Small intestine (tissue), 7 donors: Measurements from ENCODE around the gene POLR3C. TPM values are rescaled to one million over a fixed set of nuclear protein-coding genes. Genes with fewer than 3 reads are reported as not detected.

Experiments
- DNase-seq, 2 donors: peaks; one replicate each; pipeline versions ENCODE4 v3.0.0 to v3.0.0-alpha.2; 2013
- FAIRE-seq: peaks from 2 replicates; lab custom pipeline; 2012; peaks lifted over from hg19 to GRCh38; lab: Jason Lieb, UNC
- H3K27ac ChIP-seq, 3 donors: one replicate each; pipeline ENCODE4 v1.5.1; 2013; ENCODE audit warnings: low read length in 2 of 3, mild to moderate bottlenecking in 2 of 3, control low read depth in 1 of 3, inconsistent platforms in 1 of 3, low read depth in 1 of 3, moderate library complexity in 1 of 3
- H3K27me3 ChIP-seq, 3 donors: one replicate each; pipeline ENCODE4 v1.6.1; 2013; ENCODE audit warnings: low read length in 3 of 3, inconsistent platforms in 1 of 3; ENCODE audit not compliant: control insufficient read depth in 3 of 3, insufficient read depth in 3 of 3
- H3K36me3 ChIP-seq, 3 donors: one replicate each; pipeline ENCODE4 v1.6.1; 2013; ENCODE audit warnings: low read length in 3 of 3, inconsistent platforms in 1 of 3, low read depth in 1 of 3, mild to moderate bottlenecking in 1 of 3, moderate library complexity in 1 of 3; ENCODE audit not compliant: control insufficient read depth in 3 of 3, insufficient read depth in 2 of 3
- H3K4me1 ChIP-seq, 3 donors: one replicate each; pipeline ENCODE4 v1.6.1; 2013; ENCODE audit warnings: low read length in 2 of 3, inconsistent platforms in 1 of 3, low read depth in 1 of 3, mild to moderate bottlenecking in 1 of 3, moderate library complexity in 1 of 3; ENCODE audit not compliant: control insufficient read depth in 3 of 3, insufficient read depth in 2 of 3
- H3K4me3 ChIP-seq, 3 donors: one replicate each; pipeline ENCODE4 v1.5.1; 2013; ENCODE audit warnings: low read length in 3 of 3, control low read depth in 1 of 3, inconsistent platforms in 1 of 3, low read depth in 1 of 3, mild to moderate bottlenecking in 1 of 3, moderate library complexity in 1 of 3
- H3K9me3 ChIP-seq, 2 donors: one replicate each; pipeline ENCODE4 v1.6.1; 2013; ENCODE audit warnings: low read depth in 1 of 2, low read length in 1 of 2; ENCODE audit not compliant: control insufficient read depth in 2 of 2, insufficient read depth in 1 of 2
- WGBS, 3 donors: extraction: QIAGEN DNeasy Blood & Tissue Kit; methylation state at CpG; one replicate each; pipeline ENCODE4 v1.1.7; 2013; 5-methylcytosine and 5-hydroxymethylcytosine counted together
- polyA plus RNA-seq, 4 donors: library from polyadenylated mRNA; stranded (reverse) in 3 of 4; unstranded in 1 of 4; fragments of 200-250 nt in 3 of 4; fragments of 120-200 nt in 1 of 4; gene quantifications; one replicate each; pipeline versions ENCODE4 v1.2.1 to v1.2.3, GENCODE V29; 2013
- donor health status: healthy with polysubstance abuse.
- donor health status: control.
- donor health status: control.
- donor health status: Bipolar disorder and iron deficiency.
- donor health status: healthy.

POLR3C gene
- polyA plus RNA-seq, 4 donors, result 11.6 to 25.2 (median 17.3) TPM

DNA sequence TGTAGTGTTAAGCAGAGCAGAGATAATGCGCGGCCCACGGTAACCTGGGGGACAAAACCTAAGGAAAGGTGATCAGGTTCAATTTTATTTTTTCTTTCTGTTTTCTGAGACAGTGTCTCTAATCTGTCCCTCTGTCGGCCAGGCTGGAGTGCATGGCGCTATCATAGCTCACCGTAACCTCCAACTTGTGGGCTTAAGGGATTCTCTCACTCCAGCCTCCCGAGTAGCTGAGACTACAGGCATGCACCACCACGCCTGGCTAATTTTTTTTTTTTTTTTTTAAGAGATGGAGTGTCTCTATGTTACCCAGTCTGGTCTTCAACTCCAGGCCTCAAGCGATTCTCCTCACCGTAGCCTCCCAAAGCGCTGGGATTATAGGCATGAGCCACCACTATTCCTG is 62.4 kb downstream of the POLR3C start:
- H3K36me3 ChIP-seq, result no peaks in the 10 kb centered on the region
- 45 to 55% (median 50%) methylated on average over 11 of the region's 11 CpGs for WGBS, 3 donors
- DNase-seq (no peak), FAIRE-seq (no peak)
- no peaks in the 10 kb centered on the region for H3K9me3 ChIP-seq
- H3K4me3 ChIP-seq, result peak overlapping the region; percentile 51 to 60 (median 52)
- H3K27ac ChIP-seq, result no peak overlapping the region
- H3K27me3 ChIP-seq, result peaks cover 0 to 22% (median 0%) of the 10 kb centered on the region in 3 donors
- peaks cover 0 to 8% (median 5%) of the 10 kb centered on the region in 3 donors for H3K4me1 ChIP-seq

DNA sequence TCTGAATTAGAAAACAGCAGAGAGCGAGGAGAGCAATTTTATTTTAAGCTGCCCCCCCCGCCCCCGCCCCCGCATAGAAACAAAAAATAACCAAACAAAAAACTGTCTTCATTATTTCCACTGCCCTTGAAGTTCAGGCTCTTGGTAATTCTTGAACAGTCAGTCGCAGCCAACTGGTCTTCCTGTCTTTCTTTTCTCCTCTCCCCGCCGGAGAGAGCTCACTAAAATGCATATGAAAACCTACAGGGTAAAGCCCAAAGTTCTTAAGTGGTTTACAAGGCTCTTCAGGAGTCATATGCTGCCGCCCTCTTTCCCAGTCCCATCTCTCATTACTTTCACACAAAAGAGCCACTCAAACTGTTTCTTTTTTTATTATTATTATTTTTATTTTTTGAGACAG is 62.8 kb downstream of the POLR3C start:
- Histone ChIP-seq H3K27ac (no peak overlapping the region), H3K4me3 (no peak overlapping the region), H3K36me3 (no peaks in the 10 kb centered on the region), H3K9me3 (no peaks in the 10 kb centered on the region), H3K4me1 (peaks cover 0 to 12% (median 8%) of the 10 kb centered on the region in 3 donors), H3K27me3 (peaks cover 0 to 22% (median 0%) of the 10 kb centered on the region in 3 donors)
- no peak for DNase-seq
- FAIRE-seq, result no peak
- 51 to 86% (median 83%) methylated on average over 8 of the region's 8 CpGs for WGBS, 3 donors

DNA sequence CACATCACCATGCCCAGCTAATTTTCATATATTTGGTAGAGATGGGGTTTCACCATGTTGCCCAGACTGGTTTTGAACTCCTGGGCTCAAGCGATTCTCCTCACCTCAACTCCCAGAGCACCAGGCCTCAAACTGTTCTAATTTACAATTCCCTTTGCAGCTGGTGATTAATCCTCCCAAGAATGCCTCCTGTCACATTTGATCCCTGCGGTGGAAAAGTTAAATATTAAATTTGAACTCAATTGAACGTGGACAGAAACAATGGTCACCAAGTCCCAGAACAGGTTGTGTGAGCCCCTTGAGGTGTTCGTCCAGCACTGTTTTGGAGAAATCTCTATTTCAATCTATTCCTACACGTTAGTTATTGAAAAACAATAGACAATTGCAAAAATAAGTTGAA is 63.6 kb downstream of the POLR3C start:
- DNase-seq, result no peak
- Histone ChIP-seq H3K36me3 (no peaks in the 10 kb centered on the region), H3K9me3 (no peaks in the 10 kb centered on the region), H3K4me3 (no peak overlapping the region), H3K4me1 (peaks cover 0 to 19% (median 13%) of the 10 kb centered on the region in 3 donors), H3K27me3 (peaks cover 0 to 22% (median 0%) of the 10 kb centered on the region in 3 donors), H3K27ac (no peak overlapping the region)
- no peak for FAIRE-seq
- 28 to 61% (median 53%) methylated on average over 5 of the region's 5 CpGs for WGBS, 3 donors

DNA sequence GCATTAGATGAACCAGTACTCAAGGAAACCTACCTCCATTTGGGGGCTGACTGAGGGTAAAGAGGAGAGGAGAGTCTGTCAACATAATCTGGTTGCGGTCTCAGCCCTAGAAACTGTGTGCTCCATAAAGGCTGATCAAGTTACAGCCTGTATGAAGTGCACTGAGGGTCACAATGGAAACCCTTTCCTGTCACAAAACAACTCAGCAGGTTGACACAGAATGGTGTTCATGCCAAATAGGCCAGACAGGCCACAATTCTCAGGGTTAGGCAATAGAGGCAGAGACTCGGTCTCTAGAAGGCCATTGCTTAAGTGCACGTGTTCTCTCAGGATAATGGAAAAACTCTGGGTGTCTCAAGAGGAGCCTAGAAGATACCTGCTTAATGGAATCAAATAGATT is 65.7 kb downstream of the POLR3C start:
- FAIRE-seq, result no peak
- Histone ChIP-seq H3K4me3 (no peak overlapping the region), H3K27me3 (peaks cover 0 to 9% (median 0%) of the 10 kb centered on the region in 3 donors), H3K9me3 (no peaks in the 10 kb centered on the region), H3K27ac (no peak overlapping the region), H3K36me3 (no peaks in the 10 kb centered on the region), H3K4me1 (peaks cover 0 to 21% (median 13%) of the 10 kb centered on the region in 3 donors)
- 91 to 92% (median 91%) methylated on average over 3 of the region's 3 CpGs for WGBS, 3 donors
- DNase-seq, result no peak

DNA sequence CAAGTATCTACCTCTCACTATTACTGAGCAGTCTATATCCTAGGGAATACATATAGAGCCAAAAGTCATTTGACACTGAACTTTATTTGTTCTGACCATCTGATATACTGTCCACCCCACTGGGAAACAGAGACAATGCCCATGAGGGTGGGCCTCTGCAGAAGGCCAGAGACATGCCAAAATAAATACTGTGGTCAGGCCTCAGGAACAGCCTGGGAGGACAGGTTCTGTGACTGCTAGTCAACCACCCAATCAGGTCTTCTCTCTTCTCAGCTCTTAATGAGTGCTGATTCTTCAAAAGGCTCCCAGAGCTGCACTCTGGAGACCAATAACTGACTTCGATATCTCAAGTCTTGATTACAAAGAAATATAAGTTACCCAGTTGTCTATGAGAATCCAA is 67.1 kb downstream of the POLR3C start:
- no peak overlapping the region for H3K4me3 ChIP-seq
- H3K9me3 ChIP-seq, result no peaks in the 10 kb centered on the region
- peak overlapping the region in 2 of 3 donors; percentile 57 to 96 for H3K27ac ChIP-seq
- 21 to 45% (median 32%) methylated on average over 1 of the region's 1 CpG for WGBS, 3 donors
- no peaks in the 10 kb centered on the region for H3K36me3 ChIP-seq
- H3K4me1 ChIP-seq, result peaks cover 0 to 21% (median 13%) of the 10 kb centered on the region in 3 donors
- FAIRE-seq, result no peak
- peak in 1 of 2 donors; percentile 20 for DNase-seq
- no peaks in the 10 kb centered on the region for H3K27me3 ChIP-seq

DNA sequence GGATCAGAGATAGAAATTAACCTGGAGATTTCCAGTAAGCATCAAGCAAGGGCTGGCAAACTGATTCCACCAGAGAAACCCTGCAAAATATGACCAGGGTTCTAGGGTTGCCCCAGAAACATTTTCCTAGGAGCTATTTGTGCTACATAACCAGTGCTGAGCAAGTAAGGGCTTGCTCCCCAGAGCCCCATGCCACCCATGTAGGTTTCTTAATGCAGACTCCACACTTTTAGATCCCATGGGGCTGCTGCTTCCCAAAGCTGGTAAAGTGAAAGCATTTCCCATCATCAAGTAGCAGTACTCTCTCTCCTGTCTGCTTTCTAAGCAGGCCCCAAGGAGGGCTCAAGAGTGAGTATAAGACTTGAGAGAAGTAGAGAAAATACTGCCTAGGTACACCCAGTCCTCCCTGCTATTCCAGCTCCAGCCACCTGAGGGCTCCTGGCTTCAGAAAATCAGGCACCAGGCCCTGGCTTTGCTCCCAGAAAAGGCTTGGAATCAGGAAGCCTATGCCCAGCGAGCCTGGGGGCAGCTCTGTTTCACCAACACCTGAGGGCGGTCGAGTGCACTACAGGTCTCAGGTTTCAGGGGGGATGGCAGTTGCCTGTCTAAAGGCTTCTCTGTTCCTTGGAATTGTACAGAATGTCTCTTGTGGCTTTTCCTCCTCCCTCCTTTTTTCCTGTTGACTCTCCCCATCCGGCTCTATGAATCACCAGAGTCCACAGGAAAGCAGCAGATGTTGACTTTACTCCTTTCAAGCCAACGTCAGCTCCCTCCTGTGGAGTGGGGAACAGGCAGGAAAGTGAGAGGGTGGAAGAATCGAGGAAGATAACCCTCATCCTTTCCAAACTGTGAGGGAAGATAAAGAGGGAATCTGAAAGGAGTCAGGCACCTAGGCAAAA is 67.8 kb downstream of the POLR3C start:
- Histone ChIP-seq H3K4me1 (peaks cover 0 to 21% (median 11%) of the 10 kb centered on the region in 3 donors), H3K9me3 (no peaks in the 10 kb centered on the region), H3K27ac (peak overlapping the region; percentile 57 to 96 (median 60)), H3K4me3 (peak overlapping the region in 1 of 3 donors; percentile 16), H3K27me3 (no peaks in the 10 kb centered on the region), H3K36me3 (no peaks in the 10 kb centered on the region)
- peak; percentile 89 to 96 for DNase-seq
- no peak for FAIRE-seq
- WGBS, 3 donors, result 5 to 23% (median 14%) methylated on average over 6 of the region's 6 CpGs

DNA sequence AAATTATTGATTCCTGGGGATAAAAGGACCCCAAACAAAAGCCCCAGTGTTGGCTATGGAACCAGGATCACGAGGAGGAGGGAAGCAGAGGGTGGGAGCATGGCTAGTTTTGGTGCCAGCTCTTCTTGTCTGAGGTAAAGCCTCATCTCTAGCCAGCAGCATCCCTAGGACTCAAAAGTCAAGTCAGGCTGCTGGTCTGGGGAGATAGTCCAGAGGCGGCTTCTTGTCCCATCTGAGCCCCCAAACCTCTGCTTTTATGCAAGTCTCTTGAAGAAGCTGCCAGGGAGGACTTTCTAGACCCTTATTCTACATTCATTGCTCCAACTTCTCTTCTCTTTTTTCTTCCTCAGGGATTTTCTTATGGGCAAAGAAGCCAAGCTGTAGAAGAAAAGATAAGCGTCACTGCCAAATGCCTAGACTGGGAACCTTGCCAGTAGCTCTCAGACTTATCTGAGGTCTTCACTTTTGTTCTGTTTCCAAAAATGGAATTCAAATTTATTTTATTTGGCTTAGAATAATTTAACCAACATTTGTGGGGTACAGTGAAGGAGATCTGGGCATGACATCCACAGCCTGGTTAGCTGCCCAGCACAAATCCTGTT is 68.6 kb downstream of the POLR3C start:
- Histone ChIP-seq H3K4me3 (no peak overlapping the region), H3K4me1 (peaks cover 0 to 21% (median 11%) of the 10 kb centered on the region in 3 donors), H3K9me3 (no peaks in the 10 kb centered on the region), H3K36me3 (no peaks in the 10 kb centered on the region), H3K27ac (peak overlapping the region; percentile 43 to 96 (median 57)), H3K27me3 (no peaks in the 10 kb centered on the region)
- WGBS, 3 donors, result 45 to 53% (median 51%) methylated on average over 3 of the region's 3 CpGs
- no peak for DNase-seq
- FAIRE-seq, result no peak

DNA sequence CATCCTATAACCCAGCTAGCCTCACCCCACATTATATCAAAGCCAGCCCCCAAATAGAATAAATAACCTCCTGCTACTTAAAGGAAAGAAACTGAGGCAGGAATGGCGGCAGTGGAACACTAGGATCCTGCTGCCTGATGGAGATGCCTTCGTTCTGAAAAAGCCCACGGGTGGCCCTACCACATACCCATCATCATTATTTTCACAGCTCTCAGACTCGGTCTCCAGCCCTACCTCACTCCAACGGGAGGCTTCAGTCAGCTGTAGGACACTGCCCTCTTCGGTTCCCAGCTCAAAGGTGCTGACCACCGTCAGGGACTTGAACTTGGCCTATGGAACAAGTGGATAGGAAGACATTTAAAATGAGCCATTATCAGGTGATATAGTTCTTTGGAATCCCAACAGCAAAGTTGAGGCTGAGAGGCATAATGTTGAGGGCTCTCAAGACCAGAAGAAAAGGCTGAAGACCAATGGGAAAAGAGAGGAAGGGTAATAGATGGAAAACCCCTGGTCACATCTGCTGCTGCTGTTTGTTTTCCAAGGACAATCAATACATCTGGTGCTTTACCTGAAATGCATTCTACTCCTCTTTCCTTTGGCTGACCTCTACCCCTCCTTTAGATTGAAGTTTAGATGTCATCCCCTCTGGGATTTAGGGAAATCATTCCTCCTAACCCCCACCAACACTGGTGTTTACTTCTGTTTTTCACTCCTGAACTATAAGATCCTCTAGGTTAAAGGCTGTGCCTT is 69.5 kb downstream of the POLR3C start:
- Histone ChIP-seq H3K9me3 (no peaks in the 10 kb centered on the region), H3K36me3 (no peaks in the 10 kb centered on the region), H3K27me3 (no peaks in the 10 kb centered on the region), H3K4me3 (no peak overlapping the region), H3K27ac (no peak overlapping the region), H3K4me1 (peaks cover 0 to 21% (median 11%) of the 10 kb centered on the region in 3 donors)
- FAIRE-seq (no peak), DNase-seq (no peak)
- 81 to 88% (median 87%) methylated on average over 7 of the region's 7 CpGs for WGBS, 3 donors
